Nephron (organoid): Measurements from ENCODE around the gene RHBDF2.
A peak's percentile ranks its signal among the peaks of the same experiment; 100 is the strongest.

Experiments used
- H3K27ac Mint-ChIP-seq, 3 experiments: 2 replicates each; pipeline ENCODE4 v1.8.0; 2020; ENCODE audit warnings: mixed read lengths in 3 of 3, mild to moderate bottlenecking in 2 of 3, moderate library complexity in 1 of 3
- H3K27me3 Mint-ChIP-seq: 2 replicates; pipeline ENCODE4 v1.8.0; 2021; ENCODE audit warnings: low read depth, mild to moderate bottlenecking, moderate library complexity, mixed read lengths
- H3K36me3 Mint-ChIP-seq: 2 replicates; pipeline ENCODE4 v1.8.0; 2020; ENCODE audit warnings: low read depth, mixed read lengths
- H3K4me1 Mint-ChIP-seq: 2 replicates; pipeline ENCODE4 v1.8.0; 2020; ENCODE audit warnings: mixed read lengths
- H3K4me3 Mint-ChIP-seq, 3 experiments: 2 replicates each; pipeline ENCODE4 v1.8.0; 2020; ENCODE audit warnings: mild to moderate bottlenecking in 3 of 3, mixed read lengths in 3 of 3, moderate library complexity in 2 of 3
- H3K9me3 Mint-ChIP-seq: 2 replicates; pipeline ENCODE4 v1.8.0; 2020; ENCODE audit warnings: mixed read lengths
- TF ChIP-seq, protein P1 (sequence below), 3 experiments: fragments of 200-600 bp; sonication (generic); IDR thresholded peaks; one replicate each; pipeline ENCODE4 v1.5.0; 2021; ENCODE audit warnings: antibody characterized with exemption in 3 of 3; ENCODE audit not compliant: unreplicated experiment in 3 of 3

The RHBDF2 gene

GRCh38 chr17:76539631-76540271 lies 38.5 kb upstream of the RHBDF2 start, which contains the start of gene PRCD:
Gene PRCD, plus strand, starts transcription at chr17:76540044. Its CDS starts 98 bp downstream, at chr17:76540142.
- TF ChIP-seq, protein P1, sequence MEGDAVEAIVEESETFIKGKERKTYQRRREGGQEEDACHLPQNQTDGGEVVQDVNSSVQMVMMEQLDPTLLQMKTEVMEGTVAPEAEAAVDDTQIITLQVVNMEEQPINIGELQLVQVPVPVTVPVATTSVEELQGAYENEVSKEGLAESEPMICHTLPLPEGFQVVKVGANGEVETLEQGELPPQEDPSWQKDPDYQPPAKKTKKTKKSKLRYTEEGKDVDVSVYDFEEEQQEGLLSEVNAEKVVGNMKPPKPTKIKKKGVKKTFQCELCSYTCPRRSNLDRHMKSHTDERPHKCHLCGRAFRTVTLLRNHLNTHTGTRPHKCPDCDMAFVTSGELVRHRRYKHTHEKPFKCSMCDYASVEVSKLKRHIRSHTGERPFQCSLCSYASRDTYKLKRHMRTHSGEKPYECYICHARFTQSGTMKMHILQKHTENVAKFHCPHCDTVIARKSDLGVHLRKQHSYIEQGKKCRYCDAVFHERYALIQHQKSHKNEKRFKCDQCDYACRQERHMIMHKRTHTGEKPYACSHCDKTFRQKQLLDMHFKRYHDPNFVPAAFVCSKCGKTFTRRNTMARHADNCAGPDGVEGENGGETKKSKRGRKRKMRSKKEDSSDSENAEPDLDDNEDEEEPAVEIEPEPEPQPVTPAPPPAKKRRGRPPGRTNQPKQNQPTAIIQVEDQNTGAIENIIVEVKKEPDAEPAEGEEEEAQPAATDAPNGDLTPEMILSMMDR (IDR thresholded peaks at IDR 0.05; ENCODE audit: unreplicated experiment in 3 of 3), result no peak
- Mint-ChIP-seq H3K27ac (peak within 1 kb of the TSS; percentile 70 to 92 (median 73)), H3K4me1 (peaks cover 73% of the 10 kb centered on the region), H3K36me3 (no peaks in the 10 kb centered on the region), H3K27me3 (peaks cover 45% of the 10 kb centered on the region), H3K4me3 (peak within 1 kb of the TSS; percentile 80 to 86 (median 86)), H3K9me3 (no peaks in the 10 kb centered on the region)

- TF ChIP-seq, protein P1 (IDR thresholded peaks at IDR 0.05; ENCODE audit: unreplicated experiment in 3 of 3), result no peak
- Mint-ChIP-seq H3K9me3 (no peaks in the 10 kb centered on the region), H3K4me3 (peak overlapping the region; percentile 71 to 86 (median 82)), H3K27me3 (peaks cover 45% of the 10 kb centered on the region), H3K36me3 (no peaks in the 10 kb centered on the region), H3K27ac (peak overlapping the region; percentile 27 to 68 (median 53)), H3K4me1 (peaks cover 72% of the 10 kb centered on the region)
These were observed 37.8 kb upstream of the RHBDF2 start for GRCh38 chr17:76538941-76539570.

DNA sequence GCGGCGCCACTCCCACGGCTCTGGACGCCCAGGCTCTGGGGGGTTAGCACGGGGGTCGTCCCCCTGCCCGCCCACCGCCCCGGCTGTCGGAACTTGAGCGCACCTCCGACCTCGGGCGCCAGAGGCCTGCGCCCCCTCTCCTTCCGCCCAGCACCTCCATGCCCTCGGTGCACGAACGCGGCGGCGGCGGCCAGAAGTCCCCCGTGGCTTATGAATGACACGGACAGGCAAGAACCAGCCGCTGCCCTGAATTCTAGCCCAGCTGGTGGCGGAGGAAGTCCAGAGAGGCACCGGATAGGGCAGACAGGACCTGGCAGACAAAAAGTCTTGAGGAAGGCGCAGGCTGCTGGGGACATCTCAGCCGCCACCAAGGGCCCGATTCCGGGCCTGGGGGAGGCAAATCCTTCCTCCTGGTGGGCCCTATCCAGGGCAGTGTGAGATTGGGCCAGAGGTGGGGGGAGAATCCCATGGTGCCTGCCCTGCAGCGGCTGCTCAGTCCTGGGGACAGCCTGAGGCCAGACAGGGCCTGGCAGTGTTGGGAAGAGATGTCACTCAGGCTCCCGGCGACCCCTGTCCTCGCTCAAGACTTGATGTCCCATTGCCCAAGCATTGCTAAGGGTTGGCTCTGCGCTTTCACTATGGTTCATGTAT lies 37.2 kb upstream of the RHBDF2 start:
- Mint-ChIP-seq H3K9me3 (no peaks in the 10 kb centered on the region), H3K36me3 (no peaks in the 10 kb centered on the region), H3K27ac (peak overlapping the region; percentile 27 to 68 (median 53)), H3K4me1 (peaks cover 66% of the 10 kb centered on the region), H3K27me3 (peaks cover 41% of the 10 kb centered on the region), H3K4me3 (peak overlapping the region; percentile 71 to 86 (median 82))
- TF ChIP-seq, protein P1 (IDR thresholded peaks at IDR 0.05; ENCODE audit: unreplicated experiment in 3 of 3), result no peak

DNA sequence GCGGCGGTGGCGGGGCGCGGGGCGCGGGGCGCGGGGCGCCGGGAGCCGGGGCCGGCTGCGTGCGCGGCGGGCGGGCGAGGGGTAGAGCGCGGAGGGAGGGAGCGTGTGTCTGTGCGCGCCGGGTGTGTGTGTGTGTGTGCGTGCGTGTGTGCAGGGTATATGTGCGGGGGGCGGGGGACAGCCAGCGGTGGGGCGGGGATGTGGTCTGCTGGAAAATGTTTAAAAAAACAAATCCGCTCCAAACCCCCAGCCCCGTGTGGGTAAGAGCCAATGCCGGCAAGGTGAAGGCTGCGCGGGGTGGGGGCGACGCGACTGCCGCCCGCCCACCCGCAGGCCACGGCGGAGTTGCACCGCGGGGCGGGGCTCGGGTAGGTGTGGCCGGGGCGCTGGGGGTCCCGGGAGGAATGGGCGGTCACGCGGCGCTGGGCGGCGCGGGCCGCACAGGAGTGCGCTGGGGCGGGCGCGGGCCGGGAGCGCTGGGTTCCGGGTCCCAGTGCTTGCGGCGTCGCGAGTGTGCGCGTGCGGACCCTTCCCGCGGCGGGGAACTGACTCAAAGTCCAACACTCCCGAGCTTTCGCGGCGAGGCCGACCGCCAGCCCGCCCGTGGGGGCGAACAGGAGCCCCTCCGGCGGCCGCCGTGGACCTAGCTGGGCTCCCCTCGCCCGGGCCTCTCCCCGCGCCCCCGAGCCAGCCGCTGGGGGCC lies 36.5 kb upstream of the RHBDF2 start, which contains the start of gene CYGB:
Gene CYGB (minus strand): TSS at position 132 of the 703 bp plus-strand sequence. CDS start 167 bp downstream, outside the sequence.
- H3K9me3 Mint-ChIP-seq, result no peaks in the 10 kb centered on the region
- peaks cover 40% of the 10 kb centered on the region for H3K27me3 Mint-ChIP-seq
- H3K36me3 Mint-ChIP-seq, result no peaks in the 10 kb centered on the region
- H3K4me1 Mint-ChIP-seq, result peaks cover 65% of the 10 kb centered on the region
- H3K27ac Mint-ChIP-seq, result peak within 1 kb of the TSS in 1 of 3 experiments; percentile 5
- H3K4me3 Mint-ChIP-seq, result peak within 1 kb of the TSS; percentile 80 to 86 (median 84)
- TF ChIP-seq, protein P1 (IDR thresholded peaks at IDR 0.05; ENCODE audit: unreplicated experiment in 3 of 3), result no peak

- Mint-ChIP-seq H3K27ac (no peak overlapping the region), H3K4me3 (peak overlapping the region; percentile 79 to 84 (median 80)), H3K27me3 (peaks cover 35% of the 10 kb centered on the region), H3K9me3 (no peaks in the 10 kb centered on the region), H3K4me1 (peaks cover 63% of the 10 kb centered on the region), H3K36me3 (no peaks in the 10 kb centered on the region)
- TF ChIP-seq, protein P1 (IDR thresholded peaks at IDR 0.05; ENCODE audit: unreplicated experiment in 3 of 3), result no peak
These were observed 36.0 kb upstream of the RHBDF2 start for GRCh38 chr17:76537288-76537577.
